ENCODE results near the gene ALDH1A3. TPM values are rescaled to one million over a fixed set of nuclear protein-coding genes. Genes with fewer than 3 reads are reported as not detected.

Gene ALDH1A3
- total RNA-seq, 1 experiment from 2014 or later, result 248 TPM

DNA sequence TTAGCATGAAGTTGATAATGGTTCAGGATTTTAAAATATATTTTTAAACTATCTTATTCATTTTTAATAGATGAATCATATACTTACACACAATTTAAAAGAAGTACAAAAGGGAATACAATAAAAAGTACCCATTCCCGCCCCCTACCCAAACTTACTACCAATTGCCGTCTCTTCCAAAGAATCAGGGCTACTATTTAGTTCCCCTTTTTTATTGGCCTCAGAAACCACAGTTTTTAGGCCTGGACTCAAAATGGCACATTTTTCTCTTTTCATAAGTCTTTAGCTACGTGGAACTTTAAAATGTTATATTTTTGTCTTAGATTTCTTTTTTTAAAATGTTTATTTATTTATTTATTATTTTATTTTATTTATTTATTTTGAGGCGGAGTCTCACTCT, 57.5 kb downstream of the ALDH1A3 start:
- Histone ChIP-seq H3K36me3 (ENCODE audit: control insufficient read depth in 1 of 2, insufficient read depth in 2 of 2, low read length in 2 of 2) (no peaks in the 10 kb centered on the region), H3K9ac (ENCODE audit: low read length) (no peak overlapping the region), H3K4me2 (ENCODE audit: low read length) (no peak overlapping the region), H3K27me3 (ENCODE audit: insufficient read depth, low read length) (no peaks in the 10 kb centered on the region), H3K4me1 (ENCODE audit: control insufficient read depth in 1 of 2, insufficient read depth in 2 of 2, low read length in 2 of 2) (peaks cover 0 to 3% of the 10 kb centered on the region in 2 experiments; a peak in 2 of 4 replicates), H3K79me2 (ENCODE audit: insufficient read depth, low read length) (no peaks in the 10 kb centered on the region), H3K27ac (ENCODE audit: low read depth, low read length) (no peak overlapping the region), H2AFZ (ENCODE audit: low read depth, low read length, poor library complexity, severe bottlenecking) (no peak overlapping the region), H3K4me3 (replicated peaks in 1 of 2; ENCODE audit: low read depth in 1 of 2, low read length in 2 of 2) (no peak overlapping the region), H3K9me2 (ENCODE audit: insufficient read depth) (no peaks in the 10 kb centered on the region), H3K9me3 (ENCODE audit: control insufficient read depth in 1 of 2, insufficient read depth in 1 of 2, low read depth in 1 of 2, low read length in 2 of 2) (no peaks in the 10 kb centered on the region), H4K20me1 (ENCODE audit: insufficient read depth) (no peaks in the 10 kb centered on the region)
- DNase-seq (ENCODE audit: low read depth, low spot score), result no peak
- ChIA-PET POLR2A (no interaction called here), CTCF (no interaction called here), RAD21 (ENCODE audit: low non-redundant PET in 1 of 2, low total read pairs in 2 of 2, uncharacterized antibody in 2 of 2, unreplicated experiment in 2 of 2) (no interaction called here)
- TF ChIP-seq ZFX (IDR thresholded peaks at IDR 0.05) (no peak), EZH2phosphoT487 (IDR thresholded peaks at IDR 0.05; ENCODE audit: borderline replicate concordance) (no peak), SP1 (IDR thresholded peaks at IDR 0.05; ENCODE audit: low read depth) (no peak), EGR1 (IDR thresholded peaks at IDR 0.05; ENCODE audit: low read depth) (no peak), TCF7L2 (IDR thresholded peaks at IDR 0.05; ENCODE audit: borderline replicate concordance, extremely low read depth, insufficient read depth, insufficient read length) (no peak), ELF1 (IDR thresholded peaks at IDR 0.05; ENCODE audit: borderline replicate concordance, low read depth) (no peak)
- no peak for ATAC-seq
- BruUV-seq (replicated peaks), result no TSS peak
- intact Hi-C loops (cut with micrococcal nuclease), result no loop called here

DNA sequence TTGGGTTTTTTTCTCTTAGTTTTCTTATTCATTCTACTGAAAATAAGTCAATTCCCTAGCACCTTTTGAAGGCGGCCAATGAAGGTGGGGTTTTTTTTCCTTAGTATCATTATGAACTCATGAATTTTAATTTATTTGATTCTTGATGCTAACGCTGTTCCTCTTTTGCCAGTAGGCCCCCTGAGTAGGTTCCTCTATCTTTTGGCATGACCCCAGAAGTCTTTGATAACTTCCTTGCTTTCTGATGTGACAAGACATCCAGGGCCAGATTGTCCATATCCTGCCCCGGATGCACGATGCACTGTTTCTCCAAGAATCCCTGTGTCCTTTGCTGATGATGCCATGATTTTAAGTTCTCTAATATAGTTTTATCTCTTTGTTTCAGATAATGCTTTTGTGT, 60.2 kb downstream of the ALDH1A3 start:
- RAD21 ChIA-PET (ENCODE audit: low non-redundant PET in 1 of 2, low total read pairs in 2 of 2, uncharacterized antibody in 2 of 2, unreplicated experiment in 2 of 2), result no interaction called here
- intact Hi-C loops (cut with micrococcal nuclease), result no loop called here
- BruUV-seq (replicated peaks), result no TSS peak
- TF ChIP-seq ZFX (IDR thresholded peaks at IDR 0.05) (no peak), ZNF274 (IDR thresholded peaks at IDR 0.05; ENCODE audit: low read depth, low read length) (no peak), SRF (IDR thresholded peaks at IDR 0.05; ENCODE audit: low read depth) (no peak), EGR1 (IDR thresholded peaks at IDR 0.05; ENCODE audit: low read depth) (no peak), SIN3A (IDR thresholded peaks at IDR 0.05; ENCODE audit: low read depth) (no peak), JUND (IDR thresholded peaks at IDR 0.05) (no peak), EZH2phosphoT487 (IDR thresholded peaks at IDR 0.05; ENCODE audit: borderline replicate concordance) (no peak), TCF7L2 (IDR thresholded peaks at IDR 0.05; ENCODE audit: borderline replicate concordance, extremely low read depth, insufficient read depth, insufficient read length) (no peak), FOSL1 (IDR thresholded peaks at IDR 0.05; ENCODE audit: low read depth) (no peak), POLR2AphosphoS5 (IDR thresholded peaks at IDR 0.05; ENCODE audit: low read depth, low read length) (no peak), CEBPB (IDR thresholded peaks at IDR 0.05; ENCODE audit: low read depth) (no peak), POLR2A (IDR thresholded peaks at IDR 0.05; ENCODE audit: borderline replicate concordance, extremely low read depth, insufficient read depth, insufficient read length) (no peak), RAD21 (IDR thresholded peaks at IDR 0.05; ENCODE audit: low read depth) (no peak), SP1 (IDR thresholded peaks at IDR 0.05; ENCODE audit: low read depth) (no peak), ELF1 (IDR thresholded peaks at IDR 0.05; ENCODE audit: borderline replicate concordance, low read depth) (no peak)
- TF ChIP-seq, protein P1, sequence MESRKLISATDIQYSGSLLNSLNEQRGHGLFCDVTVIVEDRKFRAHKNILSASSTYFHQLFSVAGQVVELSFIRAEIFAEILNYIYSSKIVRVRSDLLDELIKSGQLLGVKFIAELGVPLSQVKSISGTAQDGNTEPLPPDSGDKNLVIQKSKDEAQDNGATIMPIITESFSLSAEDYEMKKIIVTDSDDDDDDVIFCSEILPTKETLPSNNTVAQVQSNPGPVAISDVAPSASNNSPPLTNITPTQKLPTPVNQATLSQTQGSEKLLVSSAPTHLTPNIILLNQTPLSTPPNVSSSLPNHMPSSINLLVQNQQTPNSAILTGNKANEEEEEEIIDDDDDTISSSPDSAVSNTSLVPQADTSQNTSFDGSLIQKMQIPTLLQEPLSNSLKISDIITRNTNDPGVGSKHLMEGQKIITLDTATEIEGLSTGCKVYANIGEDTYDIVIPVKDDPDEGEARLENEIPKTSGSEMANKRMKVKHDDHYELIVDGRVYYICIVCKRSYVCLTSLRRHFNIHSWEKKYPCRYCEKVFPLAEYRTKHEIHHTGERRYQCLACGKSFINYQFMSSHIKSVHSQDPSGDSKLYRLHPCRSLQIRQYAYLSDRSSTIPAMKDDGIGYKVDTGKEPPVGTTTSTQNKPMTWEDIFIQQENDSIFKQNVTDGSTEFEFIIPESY (IDR thresholded peaks at IDR 0.05; ENCODE audit: extremely low read depth, insufficient replicate concordance, low read length), result no peak
- TF ChIP-seq, protein P2, sequence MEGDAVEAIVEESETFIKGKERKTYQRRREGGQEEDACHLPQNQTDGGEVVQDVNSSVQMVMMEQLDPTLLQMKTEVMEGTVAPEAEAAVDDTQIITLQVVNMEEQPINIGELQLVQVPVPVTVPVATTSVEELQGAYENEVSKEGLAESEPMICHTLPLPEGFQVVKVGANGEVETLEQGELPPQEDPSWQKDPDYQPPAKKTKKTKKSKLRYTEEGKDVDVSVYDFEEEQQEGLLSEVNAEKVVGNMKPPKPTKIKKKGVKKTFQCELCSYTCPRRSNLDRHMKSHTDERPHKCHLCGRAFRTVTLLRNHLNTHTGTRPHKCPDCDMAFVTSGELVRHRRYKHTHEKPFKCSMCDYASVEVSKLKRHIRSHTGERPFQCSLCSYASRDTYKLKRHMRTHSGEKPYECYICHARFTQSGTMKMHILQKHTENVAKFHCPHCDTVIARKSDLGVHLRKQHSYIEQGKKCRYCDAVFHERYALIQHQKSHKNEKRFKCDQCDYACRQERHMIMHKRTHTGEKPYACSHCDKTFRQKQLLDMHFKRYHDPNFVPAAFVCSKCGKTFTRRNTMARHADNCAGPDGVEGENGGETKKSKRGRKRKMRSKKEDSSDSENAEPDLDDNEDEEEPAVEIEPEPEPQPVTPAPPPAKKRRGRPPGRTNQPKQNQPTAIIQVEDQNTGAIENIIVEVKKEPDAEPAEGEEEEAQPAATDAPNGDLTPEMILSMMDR (IDR thresholded peaks at IDR 0.05 in 2 of 3, conservative IDR thresholded peaks at IDR 0.05 in 1 of 3; ENCODE audit: borderline replicate concordance in 1 of 3, insufficient read depth in 1 of 3, low read depth in 2 of 3, low read length in 2 of 3), result no peak

More for the DNA sequence above, 60.2 kb downstream of the ALDH1A3 start:
- H3K9me2 ChIP-seq (ENCODE audit: insufficient read depth), result no peaks in the 10 kb centered on the region
- H3K36me3 ChIP-seq (ENCODE audit: control insufficient read depth in 1 of 2, insufficient read depth in 2 of 2, low read length in 2 of 2), result no peaks in the 10 kb centered on the region
- H3K9me3 ChIP-seq (ENCODE audit: control insufficient read depth in 1 of 2, insufficient read depth in 1 of 2, low read depth in 1 of 2, low read length in 2 of 2), result no peaks in the 10 kb centered on the region
- DNase-seq (ENCODE audit: low read depth, low spot score), result no peak
- H3K27me3 ChIP-seq (ENCODE audit: insufficient read depth, low read length), result no peaks in the 10 kb centered on the region
- no peak overlapping the region for H3K4me2 ChIP-seq (ENCODE audit: low read length)
- no peak overlapping the region for H3K27ac ChIP-seq (ENCODE audit: low read depth, low read length)
- no peak overlapping the region for H3K9ac ChIP-seq (ENCODE audit: low read length)
- H3K79me2 ChIP-seq (ENCODE audit: insufficient read depth, low read length), result no peaks in the 10 kb centered on the region
- no peak for ATAC-seq
- no peaks in the 10 kb centered on the region for H4K20me1 ChIP-seq (ENCODE audit: insufficient read depth)
- ChIA-PET POLR2A (no interaction called here), CTCF (no interaction called here)
- H3K4me3 ChIP-seq (replicated peaks in 1 of 2; ENCODE audit: low read depth in 1 of 2, low read length in 2 of 2), result no peak overlapping the region
- peaks cover 0 to 3% of the 10 kb centered on the region in 2 experiments; a peak in 1 of 4 replicates for H3K4me1 ChIP-seq (ENCODE audit: control insufficient read depth in 1 of 2, insufficient read depth in 2 of 2, low read length in 2 of 2)
- no peak overlapping the region for H2AFZ ChIP-seq (ENCODE audit: low read depth, low read length, poor library complexity, severe bottlenecking)

Measured in HCT116 (cell line).